ENCODE results near the gene RIMS3.

GRCh38 chr1:40701684-40702083 is 36.2 kb upstream of the RIMS3 start:
- TF ChIP-seq REST (IDR thresholded peaks at IDR 0.05; ENCODE audit: low read depth) (no peak), CEBPB (IDR thresholded peaks at IDR 0.05) (no peak), CREB1 (IDR thresholded peaks at IDR 0.05; ENCODE audit: low read depth) (no peak), RAD21 (IDR thresholded peaks at IDR 0.05; ENCODE audit: low read depth) (no peak), FOXM1 (IDR thresholded peaks at IDR 0.05; ENCODE audit: borderline replicate concordance, low read depth) (no peak), EP300 (IDR thresholded peaks at IDR 0.05; ENCODE audit: borderline replicate concordance) (no peak), TAF1 (IDR thresholded peaks at IDR 0.05; ENCODE audit: low read depth) (no peak), YY1 (IDR thresholded peaks at IDR 0.05; ENCODE audit: low read depth) (no peak), EGR1 (IDR thresholded peaks at IDR 0.05) (no peak)

Data from Ishikawa (cell line).